RCC 7860 (cell line): ENCODE data around the gene TPPP2.

Experiments used
- DNase-seq: peaks from one replicate; pipeline ENCODE4 v3.0.0-alpha.2; 2015; ENCODE audit warnings: low spot score
- FAIRE-seq: peaks from 2 replicates; lab custom pipeline; 2012; peaks lifted over from hg19 to GRCh38; lab: Jason Lieb, UNC

TPPP2 gene

GRCh38 chr14:21016413-21017190, 13.4 kb upstream of the TPPP2 start:
- no peak for DNase-seq
- no peak for FAIRE-seq

GRCh38 chr14:21017528-21018245, 12.3 kb upstream of the TPPP2 start:
- FAIRE-seq, result no peak

GRCh38 chr14:21018286-21018685, 11.7 kb upstream of the TPPP2 start:
- no peak for DNase-seq
- no peak for FAIRE-seq

More at GRCh38 chr14:21017528-21018245, 12.3 kb upstream of the TPPP2 start:
- no peak for DNase-seq

- DNase-seq (no peak), FAIRE-seq (no peak)
Measured at GRCh38 chr14:21018781-21019180, 11.2 kb upstream of the TPPP2 start.

- FAIRE-seq, result no peak
- no peak for DNase-seq
Measured at GRCh38 chr14:21019366-21019765, 10.7 kb upstream of the TPPP2 start.

- DNase-seq, result no peak
- FAIRE-seq, result no peak
Measured at GRCh38 chr14:21020977-21021545, 9.0 kb upstream of the TPPP2 start.

- DNase-seq, result no peak
- FAIRE-seq, result no peak
Measured at GRCh38 chr14:21022686-21023085, 7.3 kb upstream of the TPPP2 start.

- FAIRE-seq (no peak), DNase-seq (no peak)
Measured at GRCh38 chr14:21023174-21023573, 6.8 kb upstream of the TPPP2 start.

GRCh38 chr14:21023817-21024584, 6.0 kb upstream of the TPPP2 start:
- no peak for FAIRE-seq

GRCh38 chr14:21024585-21025370, 5.2 kb upstream of the TPPP2 start, which contains the start of gene NDRG2:
Gene NDRG2 (minus strand): TSS chr14:21025061. CDS start chr14:21023315, 1,746 bp downstream.
- no peak for FAIRE-seq
- DNase-seq, result no peak

More at GRCh38 chr14:21023817-21024584, 6.0 kb upstream of the TPPP2 start:
- no peak for DNase-seq

- DNase-seq, result no peak
- no peak for FAIRE-seq
Measured at GRCh38 chr14:21025371-21026273, 4.4 kb upstream of the TPPP2 start.

- no peak for DNase-seq
- FAIRE-seq, result no peak
Measured at GRCh38 chr14:21026274-21026987, 3.6 kb upstream of the TPPP2 start.

- no peak for FAIRE-seq
- DNase-seq, result no peak
Measured at GRCh38 chr14:21026988-21027315, 3.1 kb upstream of the TPPP2 start.

- no peak for FAIRE-seq
- DNase-seq, result no peak
Measured at GRCh38 chr14:21030531-21030930, 514 bp downstream of the TPPP2 start.

- FAIRE-seq (no peak), DNase-seq (no peak)
Measured at GRCh38 chr14:21032326-21033132, 2.5 kb downstream of the TPPP2 start.

GRCh38 chr14:21033133-21033698, 3.2 kb downstream of the TPPP2 start:
- no peak for FAIRE-seq
- DNase-seq, result no peak

GRCh38 chr14:21034707-21035106, 4.7 kb downstream of the TPPP2 start, which contains the start of gene RNASE13:
Gene RNASE13 (minus strand): TSS chr14:21034807. CDS start chr14:21034288, 519 bp downstream.
- DNase-seq (no peak), FAIRE-seq (no peak)
